OCI-LY7 (cell line): ENCODE data around the gene EIF4G3.

Experiments
- CTCF ChIP-seq: fragments of 200-600 bp; sonication (generic); conservative IDR thresholded peaks from 2 replicates; pipeline ENCODE4 v1.5.1; 2014; ENCODE audit warnings: mild to moderate bottlenecking, antibody characterized with exemption, low read length, moderate library complexity, mixed read lengths
- EZH2phosphoT487 ChIP-seq: fragments of 200-600 bp; sonication (generic); IDR thresholded peaks from 2 replicates; pipeline ENCODE4 v1.6.1; 2018; ENCODE audit warnings: low read depth, borderline replicate concordance, mild to moderate bottlenecking, mixed run types, antibody characterized with exemption, low read length, moderate library complexity, mixed read lengths

GRCh38 chr1:21149430-21149854 is 27.3 kb downstream of the EIF4G3 start:
- TF ChIP-seq EZH2phosphoT487 (no peak), CTCF (no peak)
